ENCODE results near the gene ADAM10. TPM values are rescaled to one million over a fixed set of nuclear protein-coding genes. Genes with fewer than 3 reads are reported as not detected.

The ADAM10 gene
- total and polyA plus RNA-seq, 2 donors (not counting 1 experiment from before 2014, with no cell fraction given) = 18.8 to 138 TPM

GRCh38 chr15:58551764-58552504 lies 197.6 kb downstream of the ADAM10 start:
- Histone ChIP-seq H3K4me3 (ENCODE audit: control extremely low read depth in 1 of 5, extremely low read depth in 1 of 5, insufficient read depth in 1 of 5, low read depth in 2 of 5, low read length in 4 of 5) (no peak overlapping the region), H3K4me2 (replicated peaks; ENCODE audit: low read depth, low read length, poor library complexity, severe bottlenecking) (no peak overlapping the region), H3K27ac (ENCODE audit: low read length in 2 of 2) (no peak overlapping the region), H3K27me3 (replicated peaks in 1 of 4; ENCODE audit: control extremely low read depth in 1 of 4, control insufficient read depth in 3 of 4, insufficient read depth in 4 of 4, low read length in 3 of 4) (peaks cover 0 to 6% (median 3%) of the 10 kb centered on the region in 4 experiments), H3K9ac (ENCODE audit: low read length) (no peak overlapping the region), H3K9me3 (ENCODE audit: control extremely low read depth in 1 of 3, control insufficient read depth in 2 of 3, insufficient read depth in 1 of 3, low read length in 2 of 3) (no peaks in the 10 kb centered on the region), H3K79me2 (ENCODE audit: control insufficient read depth, insufficient read depth, low read length) (no peaks in the 10 kb centered on the region), H3K36me3 (replicated peaks in 1 of 2; ENCODE audit: control extremely low read depth in 1 of 2, control insufficient read depth in 1 of 2, extremely low read depth in 1 of 2, insufficient read depth in 2 of 2, low read length in 1 of 2) (no peaks in the 10 kb centered on the region), H2AFZ (ENCODE audit: insufficient read depth, low read depth, low read length, poor library complexity, severe bottlenecking) (peak overlapping the region; percentile 47), H3K4me1 (ENCODE audit: control insufficient read depth in 2 of 2, insufficient read depth in 2 of 2, low read length in 2 of 2) (peaks cover 0 to 4% of the 10 kb centered on the region in 2 donors), H4K20me1 (ENCODE audit: control insufficient read depth, insufficient read depth, low read length, poor library complexity, severe bottlenecking) (no peaks in the 10 kb centered on the region)
- no peak overlapping the region for H3K4me3 Mint-ChIP-seq
- H3K27me3 Mint-ChIP-seq = peaks cover 28% of the 10 kb centered on the region
- WGBS (ENCODE audit: insufficient coverage) = 61% methylated on average over 13 of the region's 23 CpGs
- no peak for ATAC-seq (ENCODE audit: low read depth)
- H3K27ac Mint-ChIP-seq = no peak overlapping the region
- ChIA-PET POLR2A (no interaction called here), CTCF (no interaction called here)
- TF ChIP-seq EZH2 (IDR thresholded peaks at IDR 0.05; ENCODE audit: borderline replicate concordance, insufficient read depth, low read depth, low read length, poor library complexity, severe bottlenecking) (no peak), CTCF (IDR thresholded peaks at IDR 0.05) (no peak)
- peaks cover 6% of the 10 kb centered on the region for H3K4me1 Mint-ChIP-seq
- H3K9me3 Mint-ChIP-seq (ENCODE audit: insufficient read depth) = no peaks in the 10 kb centered on the region
- DNase-seq = no peak
- intact Hi-C loops (cut with micrococcal nuclease) = no loop called here

- H3K9me3 Mint-ChIP-seq (ENCODE audit: insufficient read depth) = no peaks in the 10 kb centered on the region
- no peak overlapping the region for H3K4me3 Mint-ChIP-seq
- no peaks in the 10 kb centered on the region for H3K79me2 ChIP-seq (ENCODE audit: control insufficient read depth, insufficient read depth, low read length)
- no peak overlapping the region for H3K4me2 ChIP-seq (replicated peaks; ENCODE audit: low read depth, low read length, poor library complexity, severe bottlenecking)
- H3K4me1 ChIP-seq (ENCODE audit: control insufficient read depth in 2 of 2, insufficient read depth in 2 of 2, low read length in 2 of 2) = peaks cover 0 to 4% of the 10 kb centered on the region in 2 donors
- TF ChIP-seq CTCF (IDR thresholded peaks at IDR 0.05) (no peak), EZH2 (IDR thresholded peaks at IDR 0.05; ENCODE audit: borderline replicate concordance, insufficient read depth, low read depth, low read length, poor library complexity, severe bottlenecking) (no peak)
- no peak overlapping the region for H3K4me3 ChIP-seq (ENCODE audit: control extremely low read depth in 1 of 5, extremely low read depth in 1 of 5, insufficient read depth in 1 of 5, low read depth in 2 of 5, low read length in 4 of 5)
- H3K27ac ChIP-seq (ENCODE audit: low read length in 2 of 2) = no peak overlapping the region
- DNase-seq = no peak
- H3K4me1 Mint-ChIP-seq = peaks cover 6% of the 10 kb centered on the region
- H3K36me3 ChIP-seq (replicated peaks in 1 of 2; ENCODE audit: control extremely low read depth in 1 of 2, control insufficient read depth in 1 of 2, extremely low read depth in 1 of 2, insufficient read depth in 2 of 2, low read length in 1 of 2) = no peaks in the 10 kb centered on the region
- no peak overlapping the region for H3K9ac ChIP-seq (ENCODE audit: low read length)
- POLR2A ChIA-PET = no interaction called here
- H2AFZ ChIP-seq (ENCODE audit: insufficient read depth, low read depth, low read length, poor library complexity, severe bottlenecking) = peak overlapping the region; percentile 47
- no peaks in the 10 kb centered on the region for H4K20me1 ChIP-seq (ENCODE audit: control insufficient read depth, insufficient read depth, low read length, poor library complexity, severe bottlenecking)
- WGBS (ENCODE audit: insufficient coverage) = 0% methylated on average over 3 of the region's 10 CpGs
- peaks cover 28% of the 10 kb centered on the region for H3K27me3 Mint-ChIP-seq
- H3K27ac Mint-ChIP-seq = no peak overlapping the region
- CTCF ChIA-PET = no interaction called here
- intact Hi-C loops (cut with micrococcal nuclease) = no loop called here
- no peaks in the 10 kb centered on the region for H3K9me3 ChIP-seq (ENCODE audit: control extremely low read depth in 1 of 3, control insufficient read depth in 2 of 3, insufficient read depth in 1 of 3, low read length in 2 of 3)
- H3K27me3 ChIP-seq (replicated peaks in 1 of 4; ENCODE audit: control extremely low read depth in 1 of 4, control insufficient read depth in 3 of 4, insufficient read depth in 4 of 4, low read length in 3 of 4) = peaks cover 0 to 6% (median 3%) of the 10 kb centered on the region in 4 experiments
- ATAC-seq (ENCODE audit: low read depth) = no peak
Measured at GRCh38 chr15:58551084-58551763, 198.3 kb downstream of the ADAM10 start.
